GM19043 (cell line): ENCODE data around the gene ZBTB21.
"Not testable (repeated sequence)": the region's sequence is repeated elsewhere in the genome, so short reads cannot be mapped to it uniquely, and the experiment has no call there.

Source experiments
- ATAC-seq: cut with Tn5 transposase; IDR thresholded peaks from one replicate; pipeline ENCODE4 v1.9.1; 2021; ENCODE audit warnings: low read depth; ENCODE audit not compliant: unreplicated experiment

Gene ZBTB21

GRCh38 chr21:41995577-41995976, 14.6 kb downstream of the ZBTB21 start:
- no peak for ATAC-seq

- ATAC-seq, result not testable (repeated sequence)
Measured at GRCh38 chr21:41994613-41995012, 15.5 kb downstream of the ZBTB21 start.

DNA sequence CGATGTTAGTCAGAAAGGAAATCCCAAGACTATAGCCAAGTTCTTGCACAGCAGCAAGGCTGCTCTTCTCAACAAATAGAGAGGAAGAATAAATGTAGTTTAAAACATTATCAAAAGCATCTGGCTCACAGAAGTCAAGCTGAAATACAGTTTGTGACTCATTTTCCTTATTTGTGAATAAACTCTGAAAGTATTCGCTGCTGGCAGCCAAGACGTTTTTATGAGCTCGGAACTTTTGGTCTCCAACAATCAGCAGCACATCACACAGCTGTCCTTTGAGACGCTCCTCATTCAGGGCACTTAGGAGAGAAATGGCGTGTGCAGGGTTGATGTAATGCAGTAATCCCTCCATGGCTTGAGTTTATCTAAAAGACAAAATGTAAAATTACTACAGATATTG, 16.4 kb downstream of the ZBTB21 start:
- no peak for ATAC-seq

DNA sequence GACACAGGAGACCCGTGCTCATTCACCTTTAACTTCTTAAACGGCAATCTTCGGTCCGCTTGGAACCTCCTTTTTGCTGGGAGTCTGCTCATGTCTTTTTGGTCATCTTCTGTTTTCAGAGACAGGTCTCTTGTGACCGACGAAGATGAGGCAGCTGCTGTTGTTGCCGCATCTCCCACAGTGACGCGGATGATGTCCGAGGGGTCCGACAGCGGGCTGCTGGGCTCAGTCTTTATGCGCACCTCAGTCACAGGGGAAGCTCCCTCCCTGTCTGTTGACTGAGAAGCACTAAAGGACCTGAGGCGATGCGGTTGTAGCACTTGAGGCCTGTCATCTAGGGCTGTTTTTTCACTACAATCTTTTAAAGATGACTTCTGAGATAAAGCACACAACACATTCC, 17.6 kb downstream of the ZBTB21 start:
- ATAC-seq, result no peak

GRCh38 chr21:41991659-41992058, 18.5 kb downstream of the ZBTB21 start:
- no peak for ATAC-seq

GRCh38 chr21:41989698-41990097, 20.5 kb downstream of the ZBTB21 start:
- ATAC-seq, result no peak

- no peak for ATAC-seq
Measured at GRCh38 chr21:41987310-41987709, 22.9 kb downstream of the ZBTB21 start.

- ATAC-seq, result no peak
Measured at GRCh38 chr21:41985662-41986416, 24.3 kb downstream of the ZBTB21 start.

- ATAC-seq, result no peak
Measured at GRCh38 chr21:41983229-41983628, 26.9 kb downstream of the ZBTB21 start.

DNA sequence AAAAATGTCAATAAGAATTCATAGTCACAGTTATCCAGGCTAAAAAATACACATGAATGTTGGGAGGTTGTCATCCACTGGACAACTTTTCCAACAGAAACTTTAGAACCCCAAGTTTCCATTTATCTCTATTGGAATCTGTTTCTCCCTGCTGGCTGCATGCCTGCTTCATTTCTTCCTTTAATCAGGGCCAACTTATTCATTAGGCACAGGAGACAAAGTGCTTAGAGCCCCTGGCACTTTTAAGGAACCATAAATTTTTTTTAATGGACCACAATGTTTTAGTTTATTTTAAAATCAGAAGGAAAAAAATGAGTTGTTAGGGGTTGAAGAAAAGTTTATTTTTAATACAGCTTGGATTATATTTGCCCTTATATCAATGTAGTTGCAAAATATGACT, 29.6 kb downstream of the ZBTB21 start:
- ATAC-seq, result no peak

GRCh38 chr21:41979751-41980369, 30.3 kb downstream of the ZBTB21 start:
- ATAC-seq, result no peak

DNA sequence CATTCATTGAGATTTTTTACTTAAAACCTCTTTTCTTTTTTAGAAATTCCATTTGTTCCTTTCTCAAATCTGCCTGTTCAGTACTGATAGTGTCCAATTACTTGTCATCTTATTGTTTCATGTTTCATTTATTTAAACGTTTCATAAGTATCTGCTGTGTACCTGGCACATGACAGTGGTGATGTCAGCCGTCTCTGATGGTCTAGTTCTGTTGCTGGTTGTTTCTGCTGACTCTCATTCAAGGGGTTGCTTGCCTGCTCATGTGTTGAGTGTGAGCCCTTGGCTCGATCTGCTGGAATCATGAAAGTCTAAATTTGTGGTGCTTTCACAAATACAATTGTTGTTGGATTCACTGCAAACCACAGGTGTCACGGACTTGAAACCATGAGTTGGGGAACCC, 30.8 kb downstream of the ZBTB21 start:
- ATAC-seq, result no peak

GRCh38 chr21:41977034-41977950, 32.9 kb downstream of the ZBTB21 start:
- ATAC-seq, result no peak

- no peak for ATAC-seq
Measured at GRCh38 chr21:41976611-41977010, 33.5 kb downstream of the ZBTB21 start.

DNA sequence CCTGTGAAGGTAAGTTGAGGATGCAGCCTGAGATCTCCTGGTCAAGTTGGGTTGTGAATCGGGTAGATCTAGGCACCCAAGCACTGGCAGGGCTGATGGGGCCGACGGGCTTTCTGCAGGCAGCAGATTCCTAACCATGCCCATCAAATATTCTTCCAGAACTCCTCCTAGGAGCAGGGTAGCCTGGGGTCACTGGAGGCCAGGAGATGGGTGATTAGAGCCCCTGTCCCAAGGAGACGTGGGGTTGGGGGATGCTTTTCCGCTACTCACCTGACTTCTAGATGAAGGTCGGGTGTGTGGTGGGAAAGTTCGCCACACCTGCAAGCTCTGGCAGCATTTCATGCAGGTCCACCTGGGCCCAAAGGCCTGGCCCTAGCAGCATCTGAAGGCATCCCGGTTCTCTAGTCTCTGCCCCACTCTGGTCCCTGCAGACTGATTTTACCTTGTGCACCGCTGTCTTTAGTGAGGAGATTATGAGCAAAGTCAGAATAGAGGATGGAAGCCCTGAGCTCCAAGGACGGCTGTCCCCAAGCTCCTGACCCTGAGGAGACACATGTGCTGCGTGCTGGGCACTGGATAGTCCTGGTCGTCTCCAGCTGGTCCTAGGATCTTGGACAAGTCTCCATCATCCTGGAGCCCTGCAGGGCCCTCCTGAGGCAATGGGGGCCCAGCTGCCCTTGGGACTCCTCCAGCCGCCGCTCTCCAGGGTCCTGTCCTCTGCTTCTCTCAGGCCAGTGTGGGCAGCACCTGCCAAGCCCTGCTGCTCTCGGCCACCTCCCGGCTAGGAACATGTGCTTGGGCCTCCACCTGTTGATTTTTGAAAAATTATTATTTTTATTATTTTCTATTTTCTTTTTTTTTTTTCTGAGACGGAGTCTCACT, 34.5 kb downstream of the ZBTB21 start:
- no peak for ATAC-seq

- ATAC-seq, result no peak
Measured at GRCh38 chr21:41974752-41975053, 35.5 kb downstream of the ZBTB21 start.

GRCh38 chr21:41973861-41974751, 36.1 kb downstream of the ZBTB21 start:
- ATAC-seq, result no peak

DNA sequence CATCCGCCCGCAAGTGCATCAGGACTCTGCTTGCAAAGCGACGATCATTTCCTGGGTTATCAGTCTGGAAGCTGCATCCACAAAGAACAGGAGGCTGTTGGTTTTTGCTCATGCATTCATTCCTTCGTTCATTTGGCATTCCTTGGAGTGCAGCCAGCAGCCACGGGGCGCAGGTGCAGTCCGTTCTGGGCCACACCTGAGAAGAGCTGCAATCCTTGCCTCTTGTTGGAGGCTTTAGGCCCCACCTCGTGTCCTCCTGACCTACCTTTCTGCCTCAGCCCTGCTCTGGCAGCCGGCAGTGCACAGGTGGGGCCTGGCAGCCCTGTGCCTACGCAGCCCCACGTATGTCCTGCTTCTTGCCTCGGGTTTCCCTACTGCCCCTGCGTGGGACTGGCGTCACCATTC, 36.7 kb downstream of the ZBTB21 start:
- no peak for ATAC-seq

- no peak for ATAC-seq
Measured at GRCh38 chr21:41972511-41973205, 37.5 kb downstream of the ZBTB21 start.
